ENCODE measurements around the gene U2SURP.
"Not testable (repeated sequence)": the region's sequence is repeated elsewhere in the genome, so short reads cannot be mapped to it uniquely, and the experiment has no call there.

The U2SURP gene

DNA sequence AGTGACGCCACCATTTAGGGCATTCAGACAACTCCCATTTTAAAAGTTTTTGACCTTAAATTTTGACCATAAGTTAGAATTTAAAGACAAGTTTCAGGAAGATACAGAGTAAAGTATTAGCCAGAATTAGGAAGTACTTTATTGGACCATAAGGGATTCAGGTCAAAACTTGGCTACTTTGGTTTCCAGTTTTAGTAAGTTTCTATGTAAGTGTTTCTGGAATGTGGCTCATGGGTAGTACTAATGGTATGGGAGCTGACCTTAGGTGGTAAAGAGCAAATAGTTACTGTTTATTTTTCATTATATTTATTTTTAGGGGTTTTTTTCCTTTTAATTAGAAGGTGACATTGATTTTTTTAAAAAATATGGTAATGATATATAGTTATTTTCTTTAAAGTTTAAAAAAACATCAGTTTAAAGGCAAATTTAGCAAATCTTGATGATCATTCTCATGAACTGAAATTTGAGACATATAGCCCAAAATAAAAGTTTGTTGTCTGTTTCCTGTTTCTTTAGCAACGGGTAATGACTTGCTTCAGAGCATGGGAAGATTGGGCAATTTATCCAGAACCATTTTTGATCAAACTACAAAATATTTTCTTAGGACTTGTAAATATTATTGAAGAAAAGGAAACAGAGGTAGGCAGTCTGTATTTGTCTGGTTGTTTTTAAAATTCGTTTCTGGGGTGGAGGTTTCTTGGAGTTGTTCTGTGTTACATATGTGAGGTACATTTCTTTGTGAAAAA, 34.3 kb downstream of the U2SURP start:
- TF ChIP-seq, protein P1, sequence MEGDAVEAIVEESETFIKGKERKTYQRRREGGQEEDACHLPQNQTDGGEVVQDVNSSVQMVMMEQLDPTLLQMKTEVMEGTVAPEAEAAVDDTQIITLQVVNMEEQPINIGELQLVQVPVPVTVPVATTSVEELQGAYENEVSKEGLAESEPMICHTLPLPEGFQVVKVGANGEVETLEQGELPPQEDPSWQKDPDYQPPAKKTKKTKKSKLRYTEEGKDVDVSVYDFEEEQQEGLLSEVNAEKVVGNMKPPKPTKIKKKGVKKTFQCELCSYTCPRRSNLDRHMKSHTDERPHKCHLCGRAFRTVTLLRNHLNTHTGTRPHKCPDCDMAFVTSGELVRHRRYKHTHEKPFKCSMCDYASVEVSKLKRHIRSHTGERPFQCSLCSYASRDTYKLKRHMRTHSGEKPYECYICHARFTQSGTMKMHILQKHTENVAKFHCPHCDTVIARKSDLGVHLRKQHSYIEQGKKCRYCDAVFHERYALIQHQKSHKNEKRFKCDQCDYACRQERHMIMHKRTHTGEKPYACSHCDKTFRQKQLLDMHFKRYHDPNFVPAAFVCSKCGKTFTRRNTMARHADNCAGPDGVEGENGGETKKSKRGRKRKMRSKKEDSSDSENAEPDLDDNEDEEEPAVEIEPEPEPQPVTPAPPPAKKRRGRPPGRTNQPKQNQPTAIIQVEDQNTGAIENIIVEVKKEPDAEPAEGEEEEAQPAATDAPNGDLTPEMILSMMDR (IDR thresholded peaks at IDR 0.05; ENCODE audit: low read length, missing control alignments), result no peak
- no peak overlapping the region for H3K4me3 ChIP-seq (replicated peaks; ENCODE audit: low read depth, low read length)
- peak; percentile 71 for DNase-seq (ENCODE audit: low read depth)

DNA sequence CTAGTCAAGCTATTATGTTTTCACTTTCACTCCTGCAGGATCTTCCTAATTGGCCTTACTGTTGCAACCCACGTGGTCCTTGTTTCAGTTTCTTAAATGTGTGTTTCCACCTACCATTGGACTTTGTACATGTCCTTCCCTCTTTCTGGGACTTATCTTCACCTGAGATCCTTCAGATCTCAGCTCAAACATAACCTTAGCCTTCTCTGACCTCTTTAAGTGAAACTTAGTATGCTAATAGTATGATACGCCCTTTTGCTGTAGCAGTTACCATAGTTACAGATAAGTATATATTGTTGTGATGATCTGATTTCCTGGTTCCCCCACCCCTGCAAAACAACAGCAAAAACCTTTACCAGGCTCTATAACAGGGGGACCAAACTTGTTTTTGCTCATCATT, 35.2 kb downstream of the U2SURP start:
- DNase-seq (ENCODE audit: low read depth), result peak; percentile 1
- H3K4me3 ChIP-seq (replicated peaks; ENCODE audit: low read depth, low read length), result no peak overlapping the region
- TF ChIP-seq, protein P1 (IDR thresholded peaks at IDR 0.05; ENCODE audit: low read length, missing control alignments), result no peak

DNA sequence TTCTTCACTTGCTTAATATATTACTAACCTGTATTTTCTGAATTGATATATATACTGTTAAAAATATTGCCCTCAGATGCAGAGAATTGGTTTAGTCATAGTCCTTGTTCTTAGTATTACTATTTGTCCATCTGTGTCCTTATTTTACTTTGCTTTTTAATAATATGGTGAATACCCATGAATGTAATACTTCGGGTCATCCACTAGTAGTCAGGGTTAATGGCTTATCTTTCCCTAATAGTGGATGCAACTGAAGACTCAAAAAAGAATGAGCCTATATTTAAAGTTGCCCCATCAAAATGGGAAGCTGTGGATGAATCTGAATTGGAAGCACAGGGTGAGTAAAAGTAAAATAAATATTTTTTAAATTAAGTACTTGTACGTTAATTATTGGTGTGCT, 36.5 kb downstream of the U2SURP start:
- TF ChIP-seq, protein P1 (IDR thresholded peaks at IDR 0.05; ENCODE audit: low read length, missing control alignments), result peak; percentile 20

DNA sequence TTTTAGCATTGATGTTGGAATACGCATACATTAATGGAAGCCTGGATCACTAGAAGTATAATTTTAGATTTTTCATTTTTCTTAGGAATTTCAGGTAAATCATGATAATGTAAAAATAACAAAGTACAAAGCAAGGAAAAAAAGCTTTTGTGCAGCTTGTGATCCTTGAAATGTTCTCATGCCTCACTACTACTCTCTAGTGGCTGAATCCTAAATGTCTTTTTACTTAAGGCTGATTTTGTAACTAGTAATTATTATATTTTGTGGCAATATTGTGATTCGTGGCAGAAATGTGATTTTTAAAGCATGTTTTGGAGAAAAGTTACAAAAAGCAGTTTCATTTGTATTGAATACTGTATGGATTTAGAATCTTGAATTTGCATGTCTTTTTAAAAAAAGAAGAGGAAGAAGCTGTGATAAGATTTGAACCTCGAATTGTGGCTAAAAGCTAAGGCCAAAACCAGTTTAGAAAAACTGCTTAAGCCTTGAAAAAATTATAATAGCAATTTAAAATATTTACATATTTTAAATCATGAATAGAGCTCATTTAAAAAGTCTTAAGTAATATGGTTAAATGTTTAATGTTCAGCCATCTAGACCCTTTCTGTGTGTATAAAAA, 39.0 kb downstream of the U2SURP start:
- peak; percentile 70 for DNase-seq (ENCODE audit: low read depth)
- TF ChIP-seq, protein P1 (IDR thresholded peaks at IDR 0.05; ENCODE audit: low read length, missing control alignments), result peak; percentile 64
- H3K4me3 ChIP-seq (replicated peaks; ENCODE audit: low read depth, low read length), result no peak overlapping the region

More for the DNA sequence above, 36.5 kb downstream of the U2SURP start:
- DNase-seq (ENCODE audit: low read depth), result no peak
- no peak overlapping the region for H3K4me3 ChIP-seq (replicated peaks; ENCODE audit: low read depth, low read length)

DNA sequence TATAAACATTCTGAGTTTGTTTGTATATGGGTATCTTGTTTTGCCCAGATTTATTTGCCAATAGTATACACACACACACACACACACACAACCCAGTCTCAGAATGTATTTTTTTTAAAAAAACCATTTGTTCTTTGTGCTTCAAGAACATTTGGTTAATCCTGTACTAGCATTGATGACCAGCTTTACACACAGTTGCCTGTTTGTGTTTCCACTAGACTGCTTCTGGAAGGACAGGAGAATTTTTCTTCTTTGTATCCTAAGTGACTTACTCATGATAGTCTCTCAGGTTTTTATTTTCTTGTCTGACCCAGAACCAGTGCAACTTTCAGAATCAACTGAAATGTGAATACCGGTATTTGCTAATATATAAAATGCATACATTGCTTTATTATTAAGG, 40.5 kb downstream of the U2SURP start:
- no peak overlapping the region for H3K4me3 ChIP-seq (replicated peaks; ENCODE audit: low read depth, low read length)
- no peak for DNase-seq (ENCODE audit: low read depth)
- TF ChIP-seq, protein P1 (IDR thresholded peaks at IDR 0.05; ENCODE audit: low read length, missing control alignments), result no peak

DNA sequence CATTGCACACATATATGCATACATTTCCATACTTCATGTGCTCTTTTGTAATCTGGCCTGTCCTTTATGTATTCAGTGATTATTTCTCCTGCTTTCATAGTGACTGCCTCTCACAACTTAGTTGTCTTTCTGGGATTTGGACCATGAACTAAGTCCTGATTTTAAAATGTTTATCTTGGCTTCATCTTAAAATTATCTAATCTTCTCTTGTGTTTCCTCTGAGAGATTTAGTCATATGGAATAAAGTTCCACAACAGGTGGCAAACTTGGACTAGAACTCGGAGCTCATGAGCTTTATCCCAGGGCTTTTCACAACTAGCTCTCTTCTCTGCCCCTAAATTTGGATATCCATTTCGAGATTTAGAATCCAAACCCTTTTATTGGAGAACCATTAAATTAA, 44.3 kb downstream of the U2SURP start:
- TF ChIP-seq, protein P1 (IDR thresholded peaks at IDR 0.05; ENCODE audit: low read length, missing control alignments), result no peak
- no peak overlapping the region for H3K4me3 ChIP-seq (replicated peaks; ENCODE audit: low read depth, low read length)
- no peak for DNase-seq (ENCODE audit: low read depth)

DNA sequence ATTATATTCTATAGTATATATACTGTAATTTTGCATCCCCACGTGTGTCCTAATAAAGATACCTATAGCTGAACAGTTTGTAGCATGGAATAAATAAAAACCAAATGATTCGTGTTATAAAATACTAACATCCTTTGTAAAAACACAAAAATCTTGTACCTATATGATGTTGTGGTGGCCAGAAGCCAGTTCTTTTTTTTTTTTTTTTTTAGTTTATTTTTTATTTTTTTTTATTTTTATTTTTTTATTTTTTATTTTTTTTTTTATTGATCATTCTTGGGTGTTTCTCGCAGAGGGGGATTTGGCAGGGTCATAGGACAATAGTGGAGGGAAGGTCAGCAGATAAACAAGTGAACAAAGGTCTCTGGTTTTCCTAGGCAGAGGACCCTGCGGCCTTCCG, 44.7 kb downstream of the U2SURP start:
- not testable (repeated sequence) for DNase-seq (ENCODE audit: low read depth)

More for the DNA sequence above, 44.7 kb downstream of the U2SURP start:
- not testable (repeated sequence) for H3K4me3 ChIP-seq (replicated peaks; ENCODE audit: low read depth, low read length)
